OCI-LY3 (cell line): ENCODE measurements around the gene SYT1.

Experiments used
- H2AFZ ChIP-seq: fragments of 200-600, 300-600 bp; shearing (Covaris generic); 2 replicates; pipeline ENCODE4 v1.6.0; 2014; ENCODE audit warnings: antibody characterized with exemption, low read depth, low read length
- H3K27ac ChIP-seq: fragments of 200-600, 300-600 bp; sonication (generic); 2 replicates; pipeline ENCODE4 v1.5.1; 2014; ENCODE audit warnings: mild to moderate bottlenecking, low read length, moderate library complexity, mixed read lengths
- H3K27me3 ChIP-seq: fragments of 200-600, 300-600 bp; sonication (generic); 2 replicates; pipeline ENCODE4 v1.6.1; 2014; ENCODE audit warnings: low read depth, low read length, mixed read lengths
- H3K36me3 ChIP-seq: fragments of 200-600, 300-600 bp; sonication (generic); replicated peaks from 2 replicates; pipeline ENCODE3; 2014; ENCODE audit warnings: low read depth, low read length, mixed read lengths
- H3K4me1 ChIP-seq: fragments of 300-600, 200-600 bp; sonication (generic); 2 replicates; pipeline ENCODE4 v1.6.1; 2014; ENCODE audit warnings: low read length, mixed read lengths
- H3K4me2 ChIP-seq: fragments of 200-600, 300-600 bp; sonication (generic); 2 replicates; pipeline ENCODE4 v1.6.1; 2014; ENCODE audit warnings: low read length, mixed read lengths
- H3K4me3 ChIP-seq: fragments of 300-600, 200-600 bp; sonication (generic); 2 replicates; pipeline ENCODE4 v1.5.1; 2014; ENCODE audit warnings: antibody characterized with exemption, mild to moderate bottlenecking, low read length, moderate library complexity
- H3K79me2 ChIP-seq: fragments of 300-600, 200-600 bp; shearing (Covaris generic); 2 replicates; pipeline ENCODE4 v1.6.1; 2014; ENCODE audit warnings: mild to moderate bottlenecking, low read length, mixed read lengths
- H3K9ac ChIP-seq: fragments of 300-600, 200-600 bp; shearing (Covaris generic); 2 replicates; pipeline ENCODE4 v1.6.0; 2014; ENCODE audit warnings: mild to moderate bottlenecking, low read length, moderate library complexity
- H3K9me3 ChIP-seq: fragments of 200-600, 300-600 bp; shearing (Covaris generic); 2 replicates; pipeline ENCODE4 v1.6.1; 2014; ENCODE audit warnings: low read length, mixed read lengths; ENCODE audit not compliant: insufficient read depth
- H4K20me1 ChIP-seq: fragments of 200-600, 300-600 bp; sonication (generic); 2 replicates; pipeline ENCODE4 v1.6.1; 2016; ENCODE audit warnings: low read length, mixed read lengths; ENCODE audit not compliant: insufficient read depth
- CTCF ChIP-seq: fragments of 200-600, 300-600 bp; sonication (generic); IDR thresholded peaks from 2 replicates; pipeline ENCODE4 v1.5.1; 2014; ENCODE audit warnings: antibody characterized with exemption, low read length, low read depth
- EZH2phosphoT487 ChIP-seq: fragments of 200-600 bp; shearing (Covaris generic); IDR thresholded peaks from 2 replicates; pipeline ENCODE4 v1.6.1; 2018; ENCODE audit warnings: antibody characterized with exemption, mixed run types, low read depth

Gene SYT1

DNA sequence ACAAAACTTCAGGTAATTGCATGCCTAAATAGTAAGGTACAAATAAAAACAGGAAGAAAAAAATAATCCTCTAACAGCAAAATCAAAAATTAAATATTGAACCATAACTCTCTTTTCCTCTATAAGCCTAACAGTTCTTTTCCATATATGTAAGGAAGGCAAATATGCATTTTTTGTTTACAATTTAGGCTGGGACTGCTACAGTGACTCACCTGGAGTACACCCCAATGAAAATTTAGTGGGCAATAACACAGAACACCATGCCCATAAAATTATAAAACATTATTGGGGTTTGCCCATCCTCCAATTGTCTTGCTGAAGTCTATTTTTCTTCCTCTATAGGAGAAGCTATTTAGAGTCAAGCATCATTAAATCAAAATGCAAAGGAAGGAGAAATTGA lies 549.2 kb downstream of the SYT1 start:
- Histone ChIP-seq H4K20me1 (no peaks in the 10 kb centered on the region), H3K27ac (no peak overlapping the region), H3K27me3 (no peaks in the 10 kb centered on the region), H3K9me3 (no peaks in the 10 kb centered on the region), H3K9ac (no peak overlapping the region), H3K36me3 (no peaks in the 10 kb centered on the region), H3K4me2 (no peak overlapping the region), H2AFZ (no peak overlapping the region), H3K4me3 (no peak overlapping the region), H3K79me2 (no peaks in the 10 kb centered on the region), H3K4me1 (no peaks in the 10 kb centered on the region)
- TF ChIP-seq EZH2phosphoT487 (no peak), CTCF (no peak)

GRCh38 chr12:79414252-79414651 lies 549.7 kb downstream of the SYT1 start:
- Histone ChIP-seq H2AFZ (no peak overlapping the region), H3K36me3 (no peaks in the 10 kb centered on the region)

GRCh38 chr12:79415321-79415720 lies 550.7 kb downstream of the SYT1 start:
- Histone ChIP-seq H2AFZ (no peak overlapping the region), H3K4me2 (no peak overlapping the region), H3K4me3 (no peak overlapping the region), H3K9me3 (no peaks in the 10 kb centered on the region), H3K79me2 (no peaks in the 10 kb centered on the region), H4K20me1 (no peaks in the 10 kb centered on the region), H3K4me1 (no peaks in the 10 kb centered on the region), H3K9ac (no peak overlapping the region), H3K36me3 (no peaks in the 10 kb centered on the region), H3K27ac (no peak overlapping the region), H3K27me3 (0 out of 2 replicates have a peak, but pooled peaks cover 4% of the 10 kb centered on the region)
- TF ChIP-seq CTCF: no peak

More at GRCh38 chr12:79414252-79414651, 549.7 kb downstream of the SYT1 start:
- H3K4me1 ChIP-seq: no peaks in the 10 kb centered on the region
- H3K27ac ChIP-seq: no peak overlapping the region
- no peaks in the 10 kb centered on the region for H3K27me3 ChIP-seq
- H3K9ac ChIP-seq: no peak overlapping the region
- H4K20me1 ChIP-seq: no peaks in the 10 kb centered on the region
- TF ChIP-seq CTCF: no peak
- TF ChIP-seq EZH2phosphoT487: no peak
- no peak overlapping the region for H3K4me3 ChIP-seq
- H3K4me2 ChIP-seq: no peak overlapping the region
- no peaks in the 10 kb centered on the region for H3K79me2 ChIP-seq
- H3K9me3 ChIP-seq: no peaks in the 10 kb centered on the region

DNA sequence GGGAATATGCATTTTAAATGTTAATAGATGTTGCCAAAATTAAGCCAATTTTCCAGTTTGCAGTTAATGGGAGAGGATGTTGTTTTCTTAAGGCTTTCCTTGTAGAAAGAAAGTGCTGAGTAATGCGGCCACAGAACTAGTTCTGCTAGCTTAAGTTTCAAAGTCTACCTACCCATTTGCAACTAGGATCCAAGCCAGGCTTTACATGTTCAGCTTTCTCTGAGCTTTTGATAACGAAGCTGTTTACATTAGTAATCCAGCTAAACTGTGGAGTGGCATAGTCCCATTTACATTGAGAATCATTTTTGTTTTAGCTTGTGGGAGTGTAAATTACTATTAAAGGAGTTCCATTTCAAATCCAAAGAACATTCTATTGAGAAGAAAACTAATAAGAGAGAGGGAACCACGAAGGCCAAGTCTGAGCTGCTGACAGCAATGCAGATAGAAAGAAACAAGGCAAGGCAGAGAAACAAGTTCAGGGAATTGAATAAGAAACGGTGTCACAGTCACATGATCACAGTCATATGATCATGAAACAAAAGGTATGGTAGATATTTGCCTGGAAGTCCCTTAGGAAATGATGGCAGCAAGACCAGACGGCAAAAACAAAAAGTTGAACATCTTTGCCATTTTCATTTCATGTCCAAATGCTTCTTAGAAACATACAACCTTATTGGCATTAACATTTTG lies 551.3 kb downstream of the SYT1 start:
- Histone ChIP-seq H3K27me3 (0 out of 2 replicates have a peak, but pooled peaks cover 7% of the 10 kb centered on the region), H3K27ac (no peak overlapping the region), H2AFZ (peak overlapping the region; percentile 69; the same call in 1 of the 2 replicates), H3K9me3 (no peaks in the 10 kb centered on the region), H3K36me3 (no peaks in the 10 kb centered on the region), H3K79me2 (no peaks in the 10 kb centered on the region), H4K20me1 (no peaks in the 10 kb centered on the region), H3K4me1 (no peaks in the 10 kb centered on the region), H3K4me2 (0 out of 2 replicates have a peak overlapping the region, but pooled peaks have one; percentile 2), H3K4me3 (no peak overlapping the region), H3K9ac (no peak overlapping the region)
- TF ChIP-seq EZH2phosphoT487 (no peak), CTCF (no peak)
